SU-DHL-6 (cell line): ENCODE measurements around the gene OR9A4.

Source experiments
- EZH2phosphoT487 ChIP-seq: fragments of 200-600 bp; sonication (generic), shearing (Covaris generic); conservative IDR thresholded peaks from 2 replicates; pipeline ENCODE4 v1.6.1; 2018; ENCODE audit warnings: mild to moderate bottlenecking, antibody characterized with exemption, low read length, moderate library complexity, mixed read lengths
- TF ChIP-seq, protein P1 (sequence below): fragments of 200-600 bp; sonication (generic); IDR thresholded peaks from one replicate; pipeline ENCODE4 v1.5.1; 2017; ENCODE audit warnings: antibody characterized with exemption, mild to moderate bottlenecking, low read length, moderate library complexity; ENCODE audit not compliant: insufficient read depth, poor library complexity, severe bottlenecking

DNA sequence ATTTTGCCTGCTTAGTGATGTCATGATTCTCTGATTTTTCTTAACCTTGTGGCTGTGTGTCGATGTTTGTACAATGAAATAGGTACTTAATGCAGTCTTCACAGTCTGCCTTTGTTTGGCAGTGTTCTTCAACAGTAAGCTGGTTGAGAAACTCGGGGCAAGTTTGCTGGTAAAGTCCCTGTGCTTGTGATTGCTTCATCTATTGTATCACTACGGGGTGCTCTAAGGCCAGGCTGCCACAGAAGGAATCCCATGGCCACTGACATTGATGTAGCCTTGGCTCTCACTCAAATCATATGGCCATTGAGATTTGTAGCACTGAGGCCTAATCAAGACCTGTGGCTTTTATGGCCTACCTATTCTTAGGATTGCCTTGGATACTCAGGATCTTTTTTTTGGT, 41.4 kb upstream of the OR9A4 start:
- TF ChIP-seq, protein P1, sequence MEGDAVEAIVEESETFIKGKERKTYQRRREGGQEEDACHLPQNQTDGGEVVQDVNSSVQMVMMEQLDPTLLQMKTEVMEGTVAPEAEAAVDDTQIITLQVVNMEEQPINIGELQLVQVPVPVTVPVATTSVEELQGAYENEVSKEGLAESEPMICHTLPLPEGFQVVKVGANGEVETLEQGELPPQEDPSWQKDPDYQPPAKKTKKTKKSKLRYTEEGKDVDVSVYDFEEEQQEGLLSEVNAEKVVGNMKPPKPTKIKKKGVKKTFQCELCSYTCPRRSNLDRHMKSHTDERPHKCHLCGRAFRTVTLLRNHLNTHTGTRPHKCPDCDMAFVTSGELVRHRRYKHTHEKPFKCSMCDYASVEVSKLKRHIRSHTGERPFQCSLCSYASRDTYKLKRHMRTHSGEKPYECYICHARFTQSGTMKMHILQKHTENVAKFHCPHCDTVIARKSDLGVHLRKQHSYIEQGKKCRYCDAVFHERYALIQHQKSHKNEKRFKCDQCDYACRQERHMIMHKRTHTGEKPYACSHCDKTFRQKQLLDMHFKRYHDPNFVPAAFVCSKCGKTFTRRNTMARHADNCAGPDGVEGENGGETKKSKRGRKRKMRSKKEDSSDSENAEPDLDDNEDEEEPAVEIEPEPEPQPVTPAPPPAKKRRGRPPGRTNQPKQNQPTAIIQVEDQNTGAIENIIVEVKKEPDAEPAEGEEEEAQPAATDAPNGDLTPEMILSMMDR, result no peak
- TF ChIP-seq EZH2phosphoT487, result no peak
